ENCODE results near the gene TSSK3.
A peak's percentile ranks its signal among the peaks of the same experiment; 100 is the strongest.

The TSSK3 gene

DNA sequence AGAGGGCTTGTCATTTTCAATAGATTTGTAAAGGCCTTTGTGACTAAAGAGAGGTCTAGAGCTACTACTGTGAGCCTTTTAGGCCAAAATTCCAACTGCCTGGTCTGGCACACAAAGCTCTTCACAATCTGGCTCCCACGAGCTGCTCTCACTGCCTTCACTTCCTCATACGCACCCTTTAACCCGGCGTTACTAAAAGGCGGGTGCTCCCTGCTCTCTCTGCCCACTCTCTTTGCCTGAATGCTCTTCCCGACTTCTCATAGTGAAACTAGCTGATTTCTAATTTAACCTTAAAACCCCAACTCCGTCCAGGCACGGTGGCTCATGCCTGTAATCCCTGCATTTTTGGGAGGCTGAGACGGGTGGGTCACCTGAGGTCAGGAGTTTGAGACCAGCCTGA, 17.7 kb downstream of the TSSK3 start:
- Histone ChIP-seq H3K9ac (ENCODE audit: low read depth in 1 of 2, low read length in 2 of 2) (no peak overlapping the region), H3K4me3 (ENCODE audit: low read length in 2 of 2) (no peak overlapping the region), H3K9me3 (ENCODE audit: control insufficient read depth in 2 of 2, low read length in 2 of 2) (no peaks in the 10 kb centered on the region), H3K27me3 (ENCODE audit: control insufficient read depth in 2 of 2, insufficient read depth in 2 of 2, low read length in 2 of 2) (no peaks in the 10 kb centered on the region), H3K27ac (ENCODE audit: low read depth in 2 of 2, low read length in 2 of 2) (no peak overlapping the region), H3K4me1 (ENCODE audit: control insufficient read depth in 2 of 2, insufficient read depth in 2 of 2, low read length in 2 of 2) (no peaks in the 10 kb centered on the region), H3K36me3 (ENCODE audit: control insufficient read depth in 2 of 2, insufficient read depth in 2 of 2, low read length in 2 of 2) (peaks cover 81 to 93% of the 10 kb centered on the region in 2 donors)

DNA sequence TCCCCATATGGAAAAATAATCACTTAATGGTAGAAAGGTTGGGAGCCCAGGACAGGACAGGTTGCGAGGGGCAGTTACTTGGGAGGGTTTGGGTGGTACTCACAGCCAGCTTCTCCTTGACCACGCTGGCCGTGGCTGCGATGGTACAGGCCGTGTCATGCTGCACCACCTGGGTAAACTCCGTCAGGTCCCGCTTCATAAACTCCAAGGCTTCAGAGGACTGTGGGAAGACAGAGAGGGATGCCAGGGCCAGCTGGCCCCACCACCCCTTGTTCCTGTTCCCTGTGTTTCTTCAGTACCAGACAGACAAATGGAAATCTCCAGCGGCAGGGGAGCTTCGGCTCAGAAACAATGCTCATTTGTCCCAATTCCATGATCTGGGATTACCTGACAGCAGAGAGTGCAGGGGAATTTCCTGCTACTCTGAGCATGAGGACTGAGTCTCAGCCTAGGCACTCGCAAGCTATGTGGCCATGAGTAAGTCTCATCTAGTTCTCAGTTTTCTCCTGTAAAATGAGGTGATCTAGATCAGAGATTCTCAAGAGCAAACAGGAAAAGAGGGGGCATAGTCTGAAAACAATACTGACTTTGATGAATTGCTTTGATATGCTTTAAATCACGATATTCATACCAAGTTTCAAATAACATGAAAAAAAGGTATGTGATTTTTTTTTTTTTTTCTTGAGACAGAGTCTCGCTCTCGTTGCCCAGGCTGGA, 24.5 kb downstream of the TSSK3 start:
- H3K4me1 ChIP-seq (ENCODE audit: control insufficient read depth in 2 of 2, insufficient read depth in 2 of 2, low read length in 2 of 2): no peaks in the 10 kb centered on the region
- H3K4me3 ChIP-seq (ENCODE audit: low read length in 2 of 2): no peak overlapping the region
- H3K27ac ChIP-seq (ENCODE audit: low read depth in 2 of 2, low read length in 2 of 2): no peak overlapping the region
- no peaks in the 10 kb centered on the region for H3K27me3 ChIP-seq (ENCODE audit: control insufficient read depth in 2 of 2, insufficient read depth in 2 of 2, low read length in 2 of 2)
- H3K36me3 ChIP-seq (ENCODE audit: control insufficient read depth in 2 of 2, insufficient read depth in 2 of 2, low read length in 2 of 2): peaks cover 59 to 76% of the 10 kb centered on the region in 2 donors
- H3K9me3 ChIP-seq (ENCODE audit: control insufficient read depth in 2 of 2, low read length in 2 of 2): no peaks in the 10 kb centered on the region
- no peak overlapping the region for H3K9ac ChIP-seq (ENCODE audit: low read depth in 1 of 2, low read length in 2 of 2)

DNA sequence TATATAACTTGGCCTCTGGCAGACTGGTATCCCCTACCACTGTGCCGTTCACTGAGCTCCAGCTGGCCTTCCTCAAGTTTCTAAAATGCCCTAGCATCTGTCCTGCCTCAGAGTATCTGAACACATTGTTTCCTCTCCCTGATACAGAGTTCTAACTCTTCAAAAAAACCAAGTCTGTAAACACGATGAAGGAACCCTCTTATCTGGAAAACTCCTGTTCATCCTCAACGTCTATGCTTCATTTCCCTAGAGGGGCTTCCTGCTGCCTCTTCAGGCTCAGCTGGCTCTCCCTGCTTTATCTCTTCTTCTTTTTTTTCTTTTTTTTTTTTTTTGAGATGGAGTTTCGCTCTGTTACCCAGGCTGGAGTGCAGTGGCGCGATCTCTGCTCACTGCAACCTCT, 26.3 kb downstream of the TSSK3 start:
- H3K27ac ChIP-seq (ENCODE audit: low read depth in 2 of 2, low read length in 2 of 2): no peak overlapping the region
- H3K27me3 ChIP-seq (ENCODE audit: control insufficient read depth in 2 of 2, insufficient read depth in 2 of 2, low read length in 2 of 2): no peaks in the 10 kb centered on the region
- peaks cover 48 to 66% of the 10 kb centered on the region in 2 donors for H3K36me3 ChIP-seq (ENCODE audit: control insufficient read depth in 2 of 2, insufficient read depth in 2 of 2, low read length in 2 of 2)
- peaks cover 7 to 12% of the 10 kb centered on the region in 2 donors for H3K4me1 ChIP-seq (ENCODE audit: control insufficient read depth in 2 of 2, insufficient read depth in 2 of 2, low read length in 2 of 2)
- H3K4me3 ChIP-seq (ENCODE audit: low read length in 2 of 2): no peak overlapping the region
- no peaks in the 10 kb centered on the region for H3K9me3 ChIP-seq (ENCODE audit: control insufficient read depth in 2 of 2, low read length in 2 of 2)
- H3K9ac ChIP-seq (ENCODE audit: low read depth in 1 of 2, low read length in 2 of 2): no peak overlapping the region

DNA sequence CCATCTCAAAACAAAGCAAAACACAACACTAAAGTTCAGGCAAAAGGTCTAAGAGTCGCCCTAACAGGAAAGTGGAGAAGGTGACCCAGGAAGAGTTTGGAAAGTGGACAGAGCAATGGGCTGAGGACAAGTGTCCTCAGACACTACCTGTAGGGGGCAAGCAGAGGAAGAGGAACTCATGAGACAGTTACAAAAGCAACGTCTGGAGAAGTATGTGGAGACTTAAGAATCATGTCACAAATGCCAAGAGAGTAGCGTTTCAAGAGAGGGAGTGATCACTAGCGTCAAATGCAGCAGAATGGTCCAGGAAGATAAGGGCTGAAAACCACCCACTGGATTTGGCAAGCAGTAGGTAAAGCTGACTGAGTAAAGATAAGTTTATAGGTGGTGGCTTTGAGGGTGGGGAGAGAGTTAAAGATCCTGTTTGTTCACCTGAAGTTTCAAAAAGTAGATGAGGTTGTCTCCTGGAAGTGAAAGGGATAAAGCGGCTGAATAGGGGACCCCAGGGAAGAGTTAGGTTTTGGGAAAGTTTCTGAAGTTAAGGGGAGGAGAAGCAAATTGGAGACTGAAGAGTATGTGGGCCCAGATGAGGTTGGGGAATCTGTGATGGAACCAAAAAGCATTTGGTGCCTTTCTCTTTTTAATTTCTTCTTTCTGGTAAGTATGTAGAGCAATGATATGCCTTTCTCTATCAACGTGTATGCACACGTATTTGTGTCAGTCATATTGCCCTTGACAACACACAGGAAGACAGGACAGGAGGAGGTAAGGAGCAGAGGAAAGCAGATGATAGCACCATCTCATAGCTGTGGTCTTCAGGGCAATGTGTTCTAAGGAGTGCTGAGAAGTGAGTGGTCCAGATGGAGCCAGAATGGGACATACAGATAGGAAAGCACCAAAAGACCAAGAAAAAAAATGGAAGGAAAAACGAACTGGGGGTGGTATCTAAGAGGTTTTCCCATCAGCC, 28.8 kb downstream of the TSSK3 start:
- Histone ChIP-seq H3K9ac (ENCODE audit: low read depth in 1 of 2, low read length in 2 of 2) (no peak overlapping the region), H3K27ac (ENCODE audit: low read depth in 2 of 2, low read length in 2 of 2) (no peak overlapping the region), H3K4me3 (ENCODE audit: low read length in 2 of 2) (no peak overlapping the region), H3K27me3 (ENCODE audit: control insufficient read depth in 2 of 2, insufficient read depth in 2 of 2, low read length in 2 of 2) (no peaks in the 10 kb centered on the region), H3K36me3 (ENCODE audit: control insufficient read depth in 2 of 2, insufficient read depth in 2 of 2, low read length in 2 of 2) (peaks cover 33 to 47% of the 10 kb centered on the region in 2 donors), H3K4me1 (ENCODE audit: control insufficient read depth in 2 of 2, insufficient read depth in 2 of 2, low read length in 2 of 2) (peaks cover 13 to 17% of the 10 kb centered on the region in 2 donors), H3K9me3 (ENCODE audit: control insufficient read depth in 2 of 2, low read length in 2 of 2) (no peaks in the 10 kb centered on the region)

DNA sequence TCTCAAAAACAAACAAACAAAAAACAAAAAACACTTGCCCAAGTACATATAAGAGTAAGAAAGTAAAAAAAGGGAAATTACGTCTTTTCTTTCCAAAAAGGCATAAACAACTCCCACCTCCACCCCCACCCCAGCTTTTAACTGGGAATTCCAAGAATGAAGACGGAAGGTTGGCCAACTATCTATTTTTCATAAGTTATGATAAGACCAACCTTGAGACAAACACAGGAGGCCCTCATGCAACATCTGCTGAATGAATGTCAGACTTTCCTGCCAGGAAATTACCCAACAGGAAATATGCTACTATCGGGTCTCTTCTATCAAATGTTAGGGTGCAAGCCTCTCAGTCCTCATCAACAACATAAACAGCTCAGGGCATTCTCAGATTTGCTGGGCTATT, 30.0 kb downstream of the TSSK3 start:
- no peak overlapping the region for H3K27ac ChIP-seq (ENCODE audit: low read depth in 2 of 2, low read length in 2 of 2)
- no peak overlapping the region for H3K4me3 ChIP-seq (ENCODE audit: low read length in 2 of 2)

DNA sequence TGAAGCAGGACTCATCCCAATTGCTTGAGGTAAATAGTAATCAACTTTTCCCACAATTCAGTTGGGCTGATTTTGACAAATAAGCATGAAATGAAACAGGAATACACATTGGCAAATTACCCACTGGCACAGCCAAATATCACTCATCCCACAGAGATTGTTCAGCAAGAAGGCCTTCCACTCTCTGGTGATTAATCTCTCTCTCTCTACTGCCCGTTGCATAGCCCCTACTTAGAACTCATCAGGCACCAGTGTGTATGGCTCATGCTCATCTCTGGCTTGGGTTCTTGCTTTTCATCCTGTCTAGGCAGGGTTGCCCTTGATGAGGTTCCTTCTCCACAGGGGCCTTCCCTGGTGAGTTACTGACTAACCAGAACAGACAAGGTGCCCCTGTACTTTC, 30.8 kb downstream of the TSSK3 start:
- H3K36me3 ChIP-seq (ENCODE audit: control insufficient read depth in 2 of 2, insufficient read depth in 2 of 2, low read length in 2 of 2): peaks cover 22 to 34% of the 10 kb centered on the region in 2 donors
- no peaks in the 10 kb centered on the region for H3K27me3 ChIP-seq (ENCODE audit: control insufficient read depth in 2 of 2, insufficient read depth in 2 of 2, low read length in 2 of 2)
- H3K4me3 ChIP-seq (ENCODE audit: low read length in 2 of 2): peak overlapping the region; percentile 93 to 97
- H3K27ac ChIP-seq (ENCODE audit: low read depth in 2 of 2, low read length in 2 of 2): no peak overlapping the region
- peak overlapping the region in 1 of 2 donors; percentile 96 for H3K9ac ChIP-seq (ENCODE audit: low read depth in 1 of 2, low read length in 2 of 2)
- peaks cover 13 to 17% of the 10 kb centered on the region in 2 donors for H3K4me1 ChIP-seq (ENCODE audit: control insufficient read depth in 2 of 2, insufficient read depth in 2 of 2, low read length in 2 of 2)
- H3K9me3 ChIP-seq (ENCODE audit: control insufficient read depth in 2 of 2, low read length in 2 of 2): no peaks in the 10 kb centered on the region

More for the DNA sequence above, 30.0 kb downstream of the TSSK3 start:
- Histone ChIP-seq H3K27me3 (ENCODE audit: control insufficient read depth in 2 of 2, insufficient read depth in 2 of 2, low read length in 2 of 2) (no peaks in the 10 kb centered on the region), H3K9me3 (ENCODE audit: control insufficient read depth in 2 of 2, low read length in 2 of 2) (no peaks in the 10 kb centered on the region), H3K36me3 (ENCODE audit: control insufficient read depth in 2 of 2, insufficient read depth in 2 of 2, low read length in 2 of 2) (peaks cover 25 to 38% of the 10 kb centered on the region in 2 donors), H3K9ac (ENCODE audit: low read depth in 1 of 2, low read length in 2 of 2) (no peak overlapping the region), H3K4me1 (ENCODE audit: control insufficient read depth in 2 of 2, insufficient read depth in 2 of 2, low read length in 2 of 2) (peaks cover 13 to 17% of the 10 kb centered on the region in 2 donors)

DNA sequence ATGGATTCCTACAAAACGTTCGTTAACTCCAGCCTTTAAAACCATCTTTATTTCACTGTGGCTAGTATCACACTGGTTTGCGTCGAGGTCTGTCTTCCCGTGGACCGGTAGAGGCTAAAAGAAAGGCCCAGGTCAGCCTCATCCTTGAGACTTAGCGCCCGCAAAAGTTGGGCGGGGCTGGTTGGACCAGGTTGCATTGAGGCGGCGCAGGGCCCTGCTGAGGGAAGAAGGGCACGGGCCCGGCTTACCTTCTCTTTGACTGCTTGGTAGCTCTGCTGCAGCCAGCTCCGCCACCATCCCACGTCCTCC, 31.4 kb downstream of the TSSK3 start:
- H3K4me3 ChIP-seq (ENCODE audit: low read length in 2 of 2): peak overlapping the region; percentile 93 to 97
- H3K27me3 ChIP-seq (ENCODE audit: control insufficient read depth in 2 of 2, insufficient read depth in 2 of 2, low read length in 2 of 2): no peaks in the 10 kb centered on the region

DNA sequence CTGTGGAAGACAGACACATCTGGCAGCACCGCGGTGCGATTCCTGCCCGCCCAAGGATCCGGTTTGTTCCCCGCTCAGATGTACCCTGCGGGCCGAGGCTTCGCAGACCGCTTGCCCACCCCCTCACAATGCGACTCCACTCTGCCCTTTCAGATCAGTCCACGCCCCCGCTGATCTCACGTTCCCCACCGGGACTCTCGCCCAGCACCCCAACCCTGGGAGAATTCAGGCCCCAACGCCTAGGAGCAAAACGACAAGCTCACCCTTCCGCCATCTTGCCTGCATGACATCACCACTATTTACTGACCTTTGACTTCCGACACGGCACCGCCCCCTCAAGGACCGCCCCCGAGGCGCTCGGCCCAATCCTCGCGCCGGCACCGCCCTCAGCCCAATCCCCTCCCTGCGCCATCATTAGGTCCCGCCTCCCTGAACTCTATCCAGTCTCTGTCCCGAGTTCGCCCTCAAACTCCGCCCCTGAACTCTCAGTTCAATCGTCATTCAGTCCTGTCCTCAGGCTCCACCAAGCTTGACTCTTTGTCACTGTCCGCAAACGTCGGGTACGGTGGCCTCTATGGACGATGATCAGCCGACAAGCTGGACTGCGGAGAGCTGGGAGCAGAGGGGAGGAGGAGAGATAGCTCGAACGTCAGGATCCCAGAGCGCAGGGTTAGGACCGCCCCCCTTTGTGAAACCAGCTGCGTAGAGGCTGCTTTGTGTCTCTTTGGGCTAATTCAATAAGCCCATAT, 32.0 kb downstream of the TSSK3 start, which contains the start of gene BSDC1:
TSS of gene BSDC1 (minus strand) at position 301 of the 749 bp plus-strand sequence. CDS start at position 274, 27 bp downstream.
- Histone ChIP-seq H3K4me3 (ENCODE audit: low read length in 2 of 2) (peak within 1 kb of the TSS; percentile 93 to 97), H3K4me1 (ENCODE audit: control insufficient read depth in 2 of 2, insufficient read depth in 2 of 2, low read length in 2 of 2) (peaks cover 13 to 17% of the 10 kb centered on the region in 2 donors), H3K9me3 (ENCODE audit: control insufficient read depth in 2 of 2, low read length in 2 of 2) (no peaks in the 10 kb centered on the region), H3K36me3 (ENCODE audit: control insufficient read depth in 2 of 2, insufficient read depth in 2 of 2, low read length in 2 of 2) (peaks cover 17 to 26% of the 10 kb centered on the region in 2 donors), H3K27ac (ENCODE audit: low read depth in 2 of 2, low read length in 2 of 2) (peak within 1 kb of the TSS; percentile 95 to 97), H3K27me3 (ENCODE audit: control insufficient read depth in 2 of 2, insufficient read depth in 2 of 2, low read length in 2 of 2) (no peaks in the 10 kb centered on the region), H3K9ac (ENCODE audit: low read depth in 1 of 2, low read length in 2 of 2) (peak within 1 kb of the TSS; percentile 96 to 98)

More for the DNA sequence above, 31.4 kb downstream of the TSSK3 start:
- Histone ChIP-seq H3K27ac (ENCODE audit: low read depth in 2 of 2, low read length in 2 of 2) (peak overlapping the region; percentile 94 to 97), H3K9me3 (ENCODE audit: control insufficient read depth in 2 of 2, low read length in 2 of 2) (no peaks in the 10 kb centered on the region), H3K36me3 (ENCODE audit: control insufficient read depth in 2 of 2, insufficient read depth in 2 of 2, low read length in 2 of 2) (peaks cover 17 to 29% of the 10 kb centered on the region in 2 donors), H3K4me1 (ENCODE audit: control insufficient read depth in 2 of 2, insufficient read depth in 2 of 2, low read length in 2 of 2) (peaks cover 13 to 17% of the 10 kb centered on the region in 2 donors), H3K9ac (ENCODE audit: low read depth in 1 of 2, low read length in 2 of 2) (peak overlapping the region; percentile 96 to 98)

DNA sequence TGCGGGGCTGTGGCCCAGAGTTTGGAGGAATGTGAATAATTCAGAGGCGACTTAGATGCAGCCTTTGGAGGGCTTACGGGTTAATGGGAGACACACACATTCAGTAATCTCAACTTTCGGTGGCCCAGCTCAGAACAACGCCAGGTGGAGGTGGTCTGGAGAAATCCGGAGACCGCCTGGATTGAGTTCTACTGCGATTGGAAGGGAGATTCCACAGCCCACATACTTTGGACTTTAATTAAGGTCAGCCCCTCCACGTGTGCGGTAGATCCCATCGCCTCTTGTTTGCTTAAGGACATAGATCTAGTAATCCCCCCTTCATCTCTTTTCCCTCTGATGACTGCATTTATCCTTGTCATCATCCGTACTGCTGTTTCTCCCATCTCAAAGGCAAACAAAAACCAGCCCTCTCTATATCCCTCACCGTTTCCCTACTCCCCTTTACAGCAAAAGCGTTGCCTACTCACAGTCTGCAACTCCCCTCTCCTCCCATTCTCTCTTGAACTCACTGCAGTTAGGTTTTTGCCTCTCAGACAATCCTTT, 32.6 kb downstream of the TSSK3 start:
- Histone ChIP-seq H3K27me3 (ENCODE audit: control insufficient read depth in 2 of 2, insufficient read depth in 2 of 2, low read length in 2 of 2) (no peaks in the 10 kb centered on the region), H3K4me1 (ENCODE audit: control insufficient read depth in 2 of 2, insufficient read depth in 2 of 2, low read length in 2 of 2) (peaks cover 13 to 17% of the 10 kb centered on the region in 2 donors), H3K9me3 (ENCODE audit: control insufficient read depth in 2 of 2, low read length in 2 of 2) (no peaks in the 10 kb centered on the region), H3K4me3 (ENCODE audit: low read length in 2 of 2) (peak overlapping the region; percentile 93 to 97), H3K9ac (ENCODE audit: low read depth in 1 of 2, low read length in 2 of 2) (peak overlapping the region; percentile 96 to 98), H3K36me3 (ENCODE audit: control insufficient read depth in 2 of 2, insufficient read depth in 2 of 2, low read length in 2 of 2) (peaks cover 14 to 23% of the 10 kb centered on the region in 2 donors), H3K27ac (ENCODE audit: low read depth in 2 of 2, low read length in 2 of 2) (peak overlapping the region; percentile 95 to 97)

Data from mucosa of rectum (tissue), 2 donors.